Measurements from ENCODE around the gene LILRB1. TPM values are rescaled to one million over a fixed set of nuclear protein-coding genes. Genes with fewer than 3 reads are reported as not detected.
"Not testable (repeated sequence)": the region's sequence is repeated elsewhere in the genome, so short reads cannot be mapped to it uniquely, and the experiment has no call there.

LILRB1 gene
- polyA plus RNA-seq, 3 donors = 27.2 to 317 (median 60.6) TPM

GRCh38 chr19:54594737-54595136 lies 35.5 kb upstream of the LILRB1 start:
- Histone ChIP-seq H3K36me3 (replicated peaks in 1 of 2; ENCODE audit: control insufficient read depth in 1 of 2, insufficient read depth in 2 of 2, low read length in 2 of 2) (peaks cover 38 to 47% of the 10 kb centered on the region in 2 donors), H3K27me3 (ENCODE audit: control insufficient read depth in 2 of 2, insufficient read depth in 2 of 2, low read length in 2 of 2) (no peaks in the 10 kb centered on the region), H3K9ac (ENCODE audit: insufficient read depth, low read length, poor library complexity, severe bottlenecking) (peak overlapping the region; percentile 67), H3K4me2 (replicated peaks; ENCODE audit: extremely low read depth, low read length, poor library complexity, severe bottlenecking) (peak overlapping the region; percentile 79), H3K9me3 (replicated peaks in 1 of 2; ENCODE audit: control insufficient read depth in 1 of 2, insufficient read depth in 1 of 2, low read length in 2 of 2) (no peaks in the 10 kb centered on the region), H3K4me1 (ENCODE audit: control insufficient read depth in 1 of 2, insufficient read depth in 2 of 2, low read length in 2 of 2) (peaks cover 33 to 52% of the 10 kb centered on the region in 2 donors), H4K20me1 (ENCODE audit: insufficient read depth, low read length) (peaks cover 52% of the 10 kb centered on the region), H3K27ac (ENCODE audit: low read depth in 1 of 2, low read length in 2 of 2) (peak overlapping the region; percentile 85 to 88), H2AFZ (ENCODE audit: insufficient read depth, low read depth, low read length, poor library complexity, severe bottlenecking) (no peak overlapping the region), H3K79me2 (ENCODE audit: insufficient read depth, low read length) (peaks cover 27% of the 10 kb centered on the region), H3K4me3 (replicated peaks in 1 of 3; ENCODE audit: low read depth in 2 of 3, low read length in 3 of 3) (peak overlapping the region; percentile 82 to 93 (median 88))
- H3K27me3 Mint-ChIP-seq (ENCODE audit: low read depth in 3 of 3) = peaks cover 0 to 3% (median 2%) of the 10 kb centered on the region in 3 donors
- H3K4me1 Mint-ChIP-seq = peaks cover 66% of the 10 kb centered on the region
- intact Hi-C loops (cut with micrococcal nuclease) = loop anchor here (5.0 to 10.0 kb wide), 2 partner anchors 38 to 120 kb away; partner anchors contain the start of genes LILRB1 (in 2 of the 2) and CDC42EP5 (in 1 of the 2)
- TF ChIP-seq CTCF (IDR thresholded peaks at IDR 0.05) = no peak
- DNase-seq = no peak
- peaks cover 0 to 6% (median 3%) of the 10 kb centered on the region in 7 donors for H3K9me3 Mint-ChIP-seq
- H3K27ac Mint-ChIP-seq = peak overlapping the region in 6 of 7 donors; percentile 69 to 98 (median 96)
- 100% methylated on average over 2 of the region's 5 CpGs for WGBS (ENCODE audit: insufficient coverage)
- peak overlapping the region; percentile 98 to 100 for H3K4me3 Mint-ChIP-seq
- H3K36me3 Mint-ChIP-seq = peaks cover 38 to 48% of the 10 kb centered on the region in 2 donors

DNA sequence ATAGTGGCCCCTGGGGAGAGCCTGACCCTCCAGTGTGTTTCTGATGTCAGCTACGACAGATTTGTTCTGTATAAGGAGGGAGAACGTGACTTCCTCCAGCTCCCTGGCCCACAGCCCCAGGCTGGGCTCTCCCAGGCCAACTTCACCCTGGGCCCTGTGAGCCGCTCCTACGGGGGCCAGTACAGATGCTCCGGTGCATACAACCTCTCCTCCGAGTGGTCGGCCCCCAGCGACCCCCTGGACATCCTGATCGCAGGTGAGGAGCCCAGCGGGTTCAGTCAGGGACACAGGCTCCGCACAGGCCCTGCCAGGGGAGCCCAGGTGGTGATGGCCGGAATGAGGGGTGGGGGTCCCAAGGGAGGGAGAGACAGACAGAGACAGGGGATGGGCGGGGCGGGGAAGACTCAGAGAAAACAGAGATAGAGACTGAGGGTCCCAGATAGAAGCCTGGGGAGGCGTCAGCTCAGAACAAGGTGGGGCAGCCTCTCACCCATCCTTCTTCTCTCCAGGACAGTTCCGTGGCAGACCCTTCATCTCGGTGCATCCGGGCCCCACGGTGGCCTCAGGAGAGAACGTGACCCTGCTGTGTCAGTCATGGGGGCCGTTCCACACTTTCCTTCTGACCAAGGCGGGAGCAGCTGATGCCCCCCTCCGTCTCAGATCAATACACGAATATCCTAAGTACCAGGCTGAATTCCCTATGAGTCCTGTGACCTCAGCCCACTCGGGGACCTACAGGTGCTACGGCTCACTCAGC lies 34.4 kb upstream of the LILRB1 start:
- peaks cover 27% of the 10 kb centered on the region for H3K79me2 ChIP-seq (ENCODE audit: insufficient read depth, low read length)
- H4K20me1 ChIP-seq (ENCODE audit: insufficient read depth, low read length) = peaks cover 63% of the 10 kb centered on the region
- H2AFZ ChIP-seq (ENCODE audit: insufficient read depth, low read depth, low read length, poor library complexity, severe bottlenecking); H3K27ac ChIP-seq (ENCODE audit: low read depth in 1 of 2, low read length in 2 of 2); H3K9me3 ChIP-seq (replicated peaks in 1 of 2; ENCODE audit: control insufficient read depth in 1 of 2, insufficient read depth in 1 of 2, low read length in 2 of 2); H3K27me3 ChIP-seq (ENCODE audit: control insufficient read depth in 2 of 2, insufficient read depth in 2 of 2, low read length in 2 of 2); H3K9me3 Mint-ChIP-seq; H3K4me2 ChIP-seq (replicated peaks; ENCODE audit: extremely low read depth, low read length, poor library complexity, severe bottlenecking); H3K4me3 ChIP-seq (replicated peaks in 1 of 3; ENCODE audit: low read depth in 2 of 3, low read length in 3 of 3); DNase-seq; H3K9ac ChIP-seq (ENCODE audit: insufficient read depth, low read length, poor library complexity, severe bottlenecking); H3K27me3 Mint-ChIP-seq (ENCODE audit: low read depth in 3 of 3): not testable (repeated sequence)
- intact Hi-C loops (cut with micrococcal nuclease) = loop anchor here in 1 of 2 donors (5.0 to 10.0 kb wide), 2 partner anchors 36 to 121 kb away; partner anchors contain the start of genes CDC42EP5 and LILRB1
- peak overlapping the region; percentile 27 to 100 for H3K4me3 Mint-ChIP-seq
- peaks cover 36 to 62% of the 10 kb centered on the region in 2 donors for H3K4me1 ChIP-seq (ENCODE audit: control insufficient read depth in 1 of 2, insufficient read depth in 2 of 2, low read length in 2 of 2)
- peaks cover 69% of the 10 kb centered on the region for H3K4me1 Mint-ChIP-seq
- peaks cover 45 to 52% of the 10 kb centered on the region in 2 donors for H3K36me3 Mint-ChIP-seq
- peak overlapping the region in 1 of 7 donors; percentile 6 for H3K27ac Mint-ChIP-seq
- 98% methylated on average over 22 of the region's 26 CpGs for WGBS (ENCODE audit: insufficient coverage)
- peaks cover 49 to 58% of the 10 kb centered on the region in 2 donors for H3K36me3 ChIP-seq (replicated peaks in 1 of 2; ENCODE audit: control insufficient read depth in 1 of 2, insufficient read depth in 2 of 2, low read length in 2 of 2)

Measured in CD14-positive monocyte (primary cell).